Activated CD4-positive, alpha-beta T cell treated with anti-CD3 and anti-CD28 coated beads for 1 hour (primary cell): ENCODE measurements around the gene SLC27A4.

ENCODE experiments used
- DNase-seq: peaks from one replicate; pipeline ENCODE4 v3.0.0-alpha.2; 2020

SLC27A4 gene

DNA sequence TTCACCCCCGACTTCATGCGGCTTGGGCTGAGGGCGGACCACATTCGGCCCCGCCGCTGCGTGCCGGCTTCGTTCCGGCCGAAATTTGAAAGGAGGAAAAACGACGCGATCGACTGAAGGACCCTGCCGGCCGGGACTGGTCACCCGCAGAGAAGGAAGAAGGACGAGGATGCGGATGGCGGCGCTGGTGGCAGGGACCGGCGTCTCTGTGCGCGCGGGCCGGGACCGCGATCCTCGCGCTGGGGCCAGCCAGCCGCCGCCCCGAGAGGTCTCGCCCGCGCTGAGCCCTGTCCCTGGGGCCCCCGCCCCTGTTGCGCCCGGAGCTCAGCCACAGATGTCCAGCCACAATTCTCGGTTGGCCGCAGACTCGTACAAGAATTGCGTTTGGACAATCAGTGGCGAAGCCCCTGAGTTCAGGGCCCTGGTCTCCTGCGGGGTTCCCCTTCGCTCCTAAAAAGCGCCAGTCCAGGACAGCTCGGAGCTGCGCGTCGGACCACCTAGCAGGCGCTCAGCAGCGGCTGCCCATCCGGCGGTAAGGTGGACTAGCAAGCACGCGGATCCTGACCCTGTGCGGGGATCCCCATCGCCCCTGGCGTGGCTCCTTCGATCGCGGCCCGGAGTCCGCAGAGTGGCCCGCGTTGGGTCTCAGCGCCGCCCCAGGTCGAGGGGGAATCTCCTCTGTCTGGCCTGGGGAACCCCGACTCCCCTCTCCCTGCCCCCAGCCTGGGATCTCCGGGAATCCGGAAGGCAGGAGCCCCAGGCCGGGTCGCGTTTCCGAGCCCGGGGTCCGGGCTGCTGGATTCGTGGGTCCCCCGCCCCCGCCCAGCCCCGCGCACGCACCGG, 52.2 kb downstream of the SLC27A4 start:
- DNase-seq = no peak

DNA sequence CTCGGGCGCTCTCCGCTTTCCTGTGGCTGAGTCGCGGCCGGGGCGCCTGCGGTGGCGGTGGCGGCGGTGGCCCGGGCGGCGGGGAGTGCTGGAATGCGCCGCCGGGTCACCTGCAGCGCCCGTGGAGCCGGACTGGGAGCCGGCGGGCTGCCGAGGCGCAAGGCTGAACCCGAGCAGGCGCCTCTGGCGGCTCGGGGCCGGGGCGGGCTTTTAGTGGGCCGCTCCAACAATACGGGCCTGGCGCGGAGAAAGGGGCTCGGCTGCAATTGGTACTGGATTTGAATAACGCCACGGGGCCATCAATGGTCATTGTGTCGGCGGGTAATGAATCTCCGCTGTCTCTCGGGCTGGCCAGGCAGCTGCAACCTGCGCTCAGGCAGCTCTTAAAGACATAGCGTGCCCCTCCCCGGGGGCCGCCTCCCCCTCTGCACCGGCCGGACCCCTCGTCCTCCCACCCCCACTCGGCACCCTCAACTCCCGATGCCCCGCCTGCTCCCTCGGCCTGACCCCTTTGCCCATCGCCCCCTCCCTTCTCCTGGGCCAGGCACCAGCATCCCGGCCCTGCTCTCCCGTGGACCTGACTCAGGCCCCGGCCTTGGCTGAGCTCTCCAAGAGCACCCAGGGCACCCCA, 52.9 kb downstream of the SLC27A4 start:
- DNase-seq = no peak

DNA sequence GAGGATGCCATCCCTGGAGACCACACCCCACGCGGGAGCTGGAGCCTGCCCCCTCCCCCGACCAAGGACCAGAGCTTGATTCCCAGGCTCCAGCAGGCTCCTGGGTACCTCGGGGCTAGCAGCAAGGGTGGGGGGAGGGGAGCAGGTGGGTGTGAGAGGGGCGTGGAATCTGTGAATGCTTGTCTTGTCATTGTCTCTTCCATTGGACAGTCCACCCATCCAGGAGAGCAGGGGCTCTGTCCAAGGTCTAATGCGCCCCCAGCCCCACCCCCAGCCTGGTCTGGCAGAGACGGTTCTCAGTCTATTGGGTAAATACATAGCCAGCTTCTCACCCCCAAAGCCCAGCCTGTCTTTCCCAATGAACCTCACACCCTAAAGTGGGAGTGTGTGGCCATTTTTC, 53.6 kb downstream of the SLC27A4 start:
- DNase-seq = no peak

DNA sequence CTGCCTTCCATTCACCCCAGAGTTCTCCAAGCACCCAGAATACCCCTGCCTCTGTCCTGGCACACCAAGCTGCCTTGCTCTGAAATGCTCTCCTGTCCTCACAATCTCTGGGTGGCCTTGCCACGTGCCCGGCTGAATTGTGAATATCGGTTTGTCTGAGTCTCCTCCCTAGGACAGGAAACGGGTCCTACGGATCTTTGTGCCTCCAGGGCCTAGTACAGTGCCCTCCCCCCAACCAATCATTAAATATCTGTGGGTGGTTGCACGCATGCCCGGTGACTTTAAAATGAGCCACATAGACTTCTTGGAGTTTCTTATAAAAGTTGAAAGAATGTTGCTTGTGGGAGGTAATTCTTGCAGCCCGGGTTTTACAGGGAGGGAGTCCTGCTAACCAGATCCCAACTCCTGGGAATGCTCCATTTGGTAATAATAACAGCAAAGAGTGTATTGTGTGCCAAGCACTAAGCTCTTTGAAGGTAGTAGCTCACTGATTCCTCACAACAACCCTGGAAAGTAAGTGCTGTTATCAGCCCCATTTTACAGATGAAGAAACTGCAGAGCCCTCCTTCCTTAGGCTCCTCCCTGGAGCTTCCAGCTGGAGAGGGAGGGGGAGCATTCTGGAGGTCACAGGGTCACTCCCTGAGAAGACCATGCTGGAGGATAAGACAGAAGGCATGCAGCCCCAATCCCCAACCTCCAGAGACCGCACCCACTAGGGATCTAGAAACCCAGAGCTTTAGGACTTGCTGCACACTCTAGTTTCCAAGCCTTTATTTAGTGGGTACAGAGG, 54.2 kb downstream of the SLC27A4 start:
- no peak for DNase-seq

DNA sequence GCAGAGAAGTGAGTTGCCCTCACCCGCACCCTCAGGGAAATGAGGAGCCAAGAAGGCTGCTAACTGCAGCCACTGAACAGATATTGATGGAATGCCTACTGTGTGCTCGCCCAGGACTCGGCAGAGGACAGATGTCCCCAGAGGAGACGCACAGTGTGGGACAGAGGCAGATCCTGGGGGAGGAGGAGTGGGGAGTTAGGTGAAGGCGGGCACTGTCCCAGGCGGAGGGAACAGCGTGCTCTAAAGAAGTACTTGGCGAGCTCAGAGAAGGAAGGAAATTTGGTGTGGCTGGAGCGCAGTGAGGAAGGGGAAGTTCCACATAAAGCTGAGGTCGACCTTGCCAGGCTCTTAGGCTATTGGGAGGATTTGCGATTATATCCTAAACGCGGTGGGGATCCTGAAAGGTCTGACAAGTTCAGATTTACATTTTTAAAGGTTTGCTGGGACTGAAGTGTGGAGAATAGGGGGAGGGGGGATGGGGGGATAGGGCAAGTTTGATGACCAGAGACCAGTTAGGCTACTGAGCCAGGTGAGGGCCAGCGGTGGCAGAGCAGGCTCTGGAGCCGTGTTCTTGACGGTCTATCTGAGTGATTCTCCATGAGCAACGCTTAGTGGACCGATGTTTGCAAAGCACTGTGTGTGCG, 56.8 kb downstream of the SLC27A4 start:
- DNase-seq = no peak

DNA sequence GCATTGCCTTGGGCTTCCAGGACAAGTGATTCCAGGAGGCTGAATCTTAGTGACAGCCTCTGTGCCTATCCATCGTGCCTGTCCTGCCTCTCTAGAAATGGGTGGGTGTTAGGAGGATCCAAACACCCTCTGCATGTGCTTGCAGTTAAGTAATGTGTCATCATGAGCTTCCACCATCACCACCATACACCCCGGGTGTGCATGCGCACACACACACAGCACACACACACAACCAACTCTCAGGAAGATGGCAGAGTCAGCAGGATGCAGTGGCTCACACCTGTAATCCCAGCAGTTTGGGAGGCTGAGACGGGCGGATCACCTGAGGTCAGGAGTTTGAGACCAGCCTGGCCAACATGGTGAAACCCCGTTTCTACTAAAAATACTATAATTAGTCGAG, 57.5 kb downstream of the SLC27A4 start:
- no peak for DNase-seq

DNA sequence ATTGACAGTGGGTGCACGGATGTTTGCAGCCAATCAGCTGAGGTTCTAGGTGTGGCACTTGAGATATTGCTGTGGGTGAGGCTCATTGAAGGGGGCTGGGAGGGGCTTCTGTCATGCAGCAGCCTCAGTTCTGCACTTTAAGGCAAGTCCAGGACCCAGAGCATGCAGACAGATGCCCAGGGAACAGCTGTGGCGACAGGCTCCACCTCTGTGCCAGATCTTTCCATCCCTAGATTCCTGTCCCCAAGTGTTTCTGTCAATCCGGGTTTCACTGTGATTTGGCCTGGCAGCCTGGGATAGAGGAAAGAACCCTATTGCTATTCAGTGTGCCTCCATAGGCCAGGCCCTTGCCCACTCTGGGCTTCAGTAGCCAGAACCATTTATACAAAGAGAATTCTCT, 59.5 kb downstream of the SLC27A4 start:
- no peak for DNase-seq

DNA sequence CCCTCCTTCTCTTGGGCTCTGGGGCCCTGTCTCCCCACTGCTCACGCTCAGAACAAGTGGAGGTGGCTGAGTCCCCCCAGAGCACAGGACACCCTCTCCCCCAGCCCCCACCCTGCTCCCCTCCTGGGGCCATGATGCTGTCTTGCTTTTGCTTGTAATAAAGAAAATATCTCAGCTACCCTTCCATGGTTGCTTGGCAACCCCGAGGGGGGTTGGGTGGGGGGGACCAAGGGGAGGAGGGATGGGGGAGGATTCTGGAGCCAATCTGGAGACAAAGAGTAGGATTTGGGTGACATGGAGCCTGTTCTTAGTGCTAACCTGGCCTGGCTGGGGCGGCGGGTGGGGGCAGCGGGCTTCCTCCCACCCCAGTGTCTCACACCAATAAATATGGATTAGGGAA, 64.2 kb downstream of the SLC27A4 start:
- no peak for DNase-seq

DNA sequence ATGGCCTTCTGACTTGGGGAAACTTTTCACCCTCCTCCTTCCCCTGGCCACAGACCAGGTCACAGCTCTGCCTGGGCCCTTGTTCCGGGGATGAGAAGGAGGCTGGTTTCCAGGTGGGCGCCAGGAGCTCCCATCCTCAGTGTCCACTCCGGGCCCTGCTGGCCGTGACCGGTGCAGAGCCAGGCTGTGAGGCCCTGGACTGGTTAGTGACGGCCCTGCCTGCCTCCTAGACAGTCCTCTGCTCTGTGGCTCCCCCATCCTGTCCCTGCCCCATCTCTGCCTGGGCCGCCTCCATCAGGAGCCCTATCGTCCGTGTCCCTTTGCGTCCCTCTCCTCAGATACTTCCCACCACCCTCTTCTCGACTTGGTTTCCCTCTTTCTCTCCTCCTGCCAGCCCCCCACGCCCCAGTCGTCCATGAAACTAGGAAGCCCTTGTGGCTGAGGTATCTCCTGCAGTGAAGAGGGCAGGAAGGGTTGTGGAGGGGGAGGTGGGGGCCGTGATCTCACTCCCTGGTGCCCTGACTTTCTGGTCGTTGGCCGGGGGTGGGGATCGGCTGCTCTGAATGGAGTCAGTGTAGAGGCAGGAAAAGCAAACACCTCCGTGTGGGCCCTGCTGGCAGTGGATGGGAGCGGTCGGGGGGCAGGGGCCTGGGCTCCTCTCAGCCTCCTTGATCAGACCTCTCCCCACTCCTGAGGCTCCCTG, 64.9 kb downstream of the SLC27A4 start:
- no peak for DNase-seq

DNA sequence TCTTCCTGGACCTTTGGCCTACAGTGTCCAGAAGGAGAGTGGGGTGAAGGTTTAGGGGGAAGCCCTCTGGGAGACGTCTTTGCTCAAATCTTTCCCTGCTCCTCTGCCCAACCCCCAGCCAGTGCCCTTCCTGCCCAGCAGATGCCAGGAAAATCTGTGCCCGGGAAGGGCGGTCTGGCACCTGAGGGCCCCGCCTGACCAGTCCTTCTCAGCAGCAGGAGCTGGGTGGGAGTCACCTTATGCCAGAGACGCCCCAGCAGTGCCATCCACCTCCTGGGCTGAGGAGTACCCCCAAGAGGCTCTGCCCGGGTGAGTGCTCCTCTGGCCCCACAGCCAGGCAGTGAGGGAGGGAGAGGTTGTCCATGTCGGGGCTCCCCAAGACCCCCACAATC, 65.4 kb downstream of the SLC27A4 start:
- DNase-seq = no peak

DNA sequence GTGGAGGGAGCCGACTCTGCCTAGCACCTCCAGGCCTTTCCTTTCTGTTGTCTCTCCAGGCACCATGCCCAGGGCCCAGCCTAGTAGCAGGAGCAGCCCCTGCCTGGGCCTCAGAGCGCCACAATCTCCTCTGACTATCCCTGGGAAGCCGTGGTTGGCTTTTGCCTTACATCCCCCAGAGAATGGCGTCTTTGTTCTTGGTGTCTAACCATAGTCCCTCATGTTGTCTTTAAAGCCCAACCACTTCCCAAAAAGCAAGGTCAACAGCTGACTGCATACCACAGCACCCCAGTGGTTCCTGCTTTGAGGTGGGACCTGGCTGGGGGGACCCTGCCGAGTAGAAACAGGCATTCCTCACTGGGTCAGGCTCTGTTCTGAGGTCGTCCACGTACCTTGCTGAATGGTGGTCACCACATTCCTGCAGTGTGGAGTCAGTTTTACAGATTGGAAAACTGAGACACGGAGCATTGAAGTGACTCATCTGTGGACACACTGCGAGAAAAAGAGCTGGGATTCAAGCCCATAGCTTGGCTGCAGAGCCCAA, 66.6 kb downstream of the SLC27A4 start:
- no peak for DNase-seq

DNA sequence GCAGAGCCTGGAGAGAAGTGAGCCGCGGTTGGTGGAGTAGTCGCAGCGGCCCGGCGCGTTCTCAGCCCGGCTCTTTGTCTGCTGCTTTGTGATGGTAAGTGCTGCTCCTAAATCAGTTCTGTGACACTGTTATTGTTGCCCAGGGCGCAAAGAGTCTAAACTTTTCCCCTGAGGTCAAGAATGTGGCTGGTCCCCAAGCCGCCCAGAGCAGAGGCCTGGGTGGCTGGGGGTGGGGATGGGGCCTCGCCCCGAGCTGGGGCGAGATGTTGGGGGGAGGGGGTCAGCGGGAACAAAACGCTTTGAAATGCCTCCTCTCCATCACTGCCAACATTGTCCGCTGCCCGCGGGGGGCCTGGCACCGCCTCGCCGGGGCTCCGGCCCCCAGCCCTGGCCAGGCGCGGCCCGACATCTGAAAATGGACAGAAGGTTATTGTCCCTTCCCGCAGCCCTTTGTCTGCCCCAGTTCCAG, 68.7 kb downstream of the SLC27A4 start:
- no peak for DNase-seq

DNA sequence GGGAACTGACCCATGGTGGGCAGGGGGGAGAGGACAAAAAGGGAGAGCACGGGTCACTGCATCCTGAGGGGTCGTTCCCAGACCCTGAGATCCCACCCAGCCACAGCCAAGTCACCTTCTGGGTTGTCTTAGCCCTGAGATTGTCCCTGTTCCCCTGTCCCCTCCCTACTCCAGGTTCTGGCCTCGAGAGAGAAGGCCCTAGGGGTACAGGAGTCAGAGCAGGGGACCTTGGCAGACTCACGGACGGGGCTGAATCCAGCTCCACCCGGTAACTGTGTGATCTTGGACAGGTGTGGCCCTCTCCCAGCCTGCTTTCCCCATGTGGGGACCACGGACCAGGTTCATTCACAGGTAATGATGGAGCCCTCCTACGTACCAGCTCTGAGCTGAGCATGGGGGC, 69.1 kb downstream of the SLC27A4 start:
- no peak for DNase-seq

DNA sequence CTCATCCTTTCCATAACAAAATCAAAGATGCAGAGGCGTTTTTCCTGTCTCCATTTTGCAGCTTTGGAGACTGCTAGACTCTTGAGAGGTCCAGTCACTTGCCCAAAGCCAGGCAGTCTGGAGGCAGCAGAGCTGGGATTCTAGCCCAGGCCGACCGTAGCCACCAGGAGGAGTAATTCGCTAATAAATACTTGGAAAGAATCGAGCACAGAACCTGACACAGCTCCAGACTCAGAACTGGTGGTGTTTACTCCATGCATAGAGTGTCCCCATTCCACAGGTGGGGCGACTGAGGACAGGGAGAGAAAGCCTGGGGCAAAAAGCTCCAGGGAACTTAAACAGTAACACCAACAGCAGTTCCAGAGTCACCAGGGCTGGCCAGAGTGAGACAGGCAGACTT, 69.7 kb downstream of the SLC27A4 start:
- no peak for DNase-seq
